GM18951 (cell line): Measurements from ENCODE around the gene CREB3L2.

Experiments used
- POLR2A ChIP-seq: IDR thresholded peaks from 4 replicates; pipeline ENCODE4 v1.6.1; 2011; ENCODE audit warnings: mild to moderate bottlenecking; ENCODE audit not compliant: insufficient read length, insufficient read depth; ENCODE audit errors: extremely low read depth
- in situ Hi-C: fragments of 300-500 bp; cut with MboI; formaldehyde crosslinking; loops from one replicate; pipeline ENCODE4 v1.12.0; 2022; ENCODE audit warnings: low sequenced_read_pairs, mixed read lengths, inconsistent platforms; ENCODE audit not compliant: unreplicated experiment

Gene CREB3L2

GRCh38 chr7:137886746-137887145, 115.1 kb downstream of the CREB3L2 start:
- in situ Hi-C loops: no loop called here
- no peak for TF ChIP-seq POLR2A

- no peak for TF ChIP-seq POLR2A
These were observed 115.6 kb downstream of the CREB3L2 start for GRCh38 chr7:137886281-137886680.

GRCh38 chr7:137885678-137886077, 116.2 kb downstream of the CREB3L2 start:
- no peak for TF ChIP-seq POLR2A
- in situ Hi-C loops: no loop called here

More at GRCh38 chr7:137886281-137886680, 115.6 kb downstream of the CREB3L2 start:
- in situ Hi-C loops: no loop called here

- TF ChIP-seq POLR2A: no peak
- in situ Hi-C loops: no loop called here
These were observed 119.1 kb downstream of the CREB3L2 start for GRCh38 chr7:137882806-137883205.

GRCh38 chr7:137882261-137882668, 119.6 kb downstream of the CREB3L2 start:
- TF ChIP-seq POLR2A: no peak
- in situ Hi-C loops: no loop called here

GRCh38 chr7:137881607-137882260, 120.2 kb downstream of the CREB3L2 start:
- TF ChIP-seq POLR2A: no peak
- in situ Hi-C loops: no loop called here

- TF ChIP-seq POLR2A: no peak
These were observed 121.5 kb downstream of the CREB3L2 start for GRCh38 chr7:137880432-137880831.

GRCh38 chr7:137879357-137880158, 122.3 kb downstream of the CREB3L2 start:
- in situ Hi-C loops: no loop called here
- TF ChIP-seq POLR2A: no peak

More at GRCh38 chr7:137880432-137880831, 121.5 kb downstream of the CREB3L2 start:
- in situ Hi-C loops: no loop called here

GRCh38 chr7:137878333-137878961, 123.4 kb downstream of the CREB3L2 start:
- no peak for TF ChIP-seq POLR2A
- in situ Hi-C loops: no loop called here

GRCh38 chr7:137877027-137877675, 124.7 kb downstream of the CREB3L2 start:
- in situ Hi-C loops: no loop called here
- TF ChIP-seq POLR2A: no peak

- in situ Hi-C loops: no loop called here
- no peak for TF ChIP-seq POLR2A
These were observed 126.1 kb downstream of the CREB3L2 start for GRCh38 chr7:137875746-137876145.

- in situ Hi-C loops: no loop called here
These were observed 127.7 kb downstream of the CREB3L2 start for GRCh38 chr7:137873979-137874777.

More at GRCh38 chr7:137873979-137874777, 127.7 kb downstream of the CREB3L2 start:
- TF ChIP-seq POLR2A: no peak
